BLaER1 (cell line): ENCODE data around the gene RIMS3.

Experiments
- H3K27ac ChIP-seq: shearing (Covaris generic); formaldehyde crosslinking; 2 replicates; pipeline ENCODE4 v1.8.1; 2022
- H3K27me3 ChIP-seq: shearing (Covaris generic); formaldehyde crosslinking; 2 replicates; pipeline ENCODE4 v1.8.1; 2022
- H3K36me3 ChIP-seq: shearing (Covaris generic); formaldehyde crosslinking; 2 replicates; pipeline ENCODE4 v1.8.1; 2022
- H3K4me1 ChIP-seq: shearing (Covaris generic); formaldehyde crosslinking; 2 replicates; pipeline ENCODE4 v1.8.1; 2022
- H3K4me2 ChIP-seq: shearing (Covaris generic); formaldehyde crosslinking; 2 replicates; pipeline ENCODE4 v1.8.1; 2022
- H3K4me3 ChIP-seq: shearing (Covaris generic); formaldehyde crosslinking; 2 replicates; pipeline ENCODE4 v1.8.1; 2022
- H3K9ac ChIP-seq: shearing (Covaris generic); formaldehyde crosslinking; 2 replicates; pipeline ENCODE4 v1.8.1; 2022
- H3K9me3 ChIP-seq: shearing (Covaris generic); formaldehyde crosslinking; 2 replicates; pipeline ENCODE4 v1.8.1; 2022
- H4K20me1 ChIP-seq: shearing (Covaris generic); formaldehyde crosslinking; 2 replicates; pipeline ENCODE4 v1.8.1; 2022
- Cebpa-rat ChIP-seq: shearing (Covaris generic); IDR thresholded peaks from 2 replicates; pipeline ENCODE4 v1.8.1; 2022

RIMS3 gene

DNA sequence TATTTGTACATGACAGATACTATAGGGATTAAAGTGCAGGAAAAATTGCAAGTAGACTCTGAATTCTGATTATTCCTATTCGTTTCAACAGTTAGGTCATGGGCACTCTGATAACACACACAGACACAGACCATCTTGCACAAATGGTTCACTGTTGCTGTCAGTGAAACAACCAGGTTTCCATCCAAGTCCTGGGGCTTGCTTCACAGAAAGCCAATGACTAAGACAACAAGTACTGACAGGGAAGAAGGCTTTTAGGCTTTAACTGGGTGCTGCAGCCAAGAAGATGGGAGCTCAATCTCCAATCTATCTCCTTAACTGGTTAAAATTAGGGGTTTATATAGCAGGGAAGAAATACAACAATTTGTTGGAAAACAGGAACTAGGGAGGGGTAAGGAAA is 57.6 kb downstream of the RIMS3 start:
- Histone ChIP-seq H3K4me1 (peaks cover 6% of the 10 kb centered on the region), H3K27ac (no peak overlapping the region), H4K20me1 (no peaks in the 10 kb centered on the region), H3K27me3 (no peaks in the 10 kb centered on the region), H3K4me3 (no peak overlapping the region), H3K9ac (no peak overlapping the region), H3K9me3 (peaks cover 12% of the 10 kb centered on the region), H3K36me3 (no peaks in the 10 kb centered on the region), H3K4me2 (no peak overlapping the region)
- no peak for TF ChIP-seq Cebpa-rat

- H3K4me3 ChIP-seq = no peak overlapping the region
- no peak overlapping the region for H3K27ac ChIP-seq
- H3K4me1 ChIP-seq = no peaks in the 10 kb centered on the region
- no peak overlapping the region for H3K4me2 ChIP-seq
- H3K9me3 ChIP-seq = peaks cover 12% of the 10 kb centered on the region
- H3K27me3 ChIP-seq = no peaks in the 10 kb centered on the region
- H3K9ac ChIP-seq = no peak overlapping the region
- no peaks in the 10 kb centered on the region for H3K36me3 ChIP-seq
- H4K20me1 ChIP-seq = no peaks in the 10 kb centered on the region
- no peak for TF ChIP-seq Cebpa-rat
Measured at GRCh38 chr1:40606978-40607377, 58.5 kb downstream of the RIMS3 start.

- no peaks in the 10 kb centered on the region for H3K27me3 ChIP-seq
- no peak overlapping the region for H3K4me2 ChIP-seq
- no peaks in the 10 kb centered on the region for H3K36me3 ChIP-seq
- no peak overlapping the region for H3K4me3 ChIP-seq
- no peak overlapping the region for H3K9ac ChIP-seq
- no peaks in the 10 kb centered on the region for H3K4me1 ChIP-seq
- H4K20me1 ChIP-seq = no peaks in the 10 kb centered on the region
- peaks cover 12% of the 10 kb centered on the region for H3K9me3 ChIP-seq
- TF ChIP-seq Cebpa-rat = 0 out of 2 replicates have a peak, but pooled peaks have one; percentile 18
- H3K27ac ChIP-seq = no peak overlapping the region
Measured at GRCh38 chr1:40606194-40606593, 59.3 kb downstream of the RIMS3 start.

DNA sequence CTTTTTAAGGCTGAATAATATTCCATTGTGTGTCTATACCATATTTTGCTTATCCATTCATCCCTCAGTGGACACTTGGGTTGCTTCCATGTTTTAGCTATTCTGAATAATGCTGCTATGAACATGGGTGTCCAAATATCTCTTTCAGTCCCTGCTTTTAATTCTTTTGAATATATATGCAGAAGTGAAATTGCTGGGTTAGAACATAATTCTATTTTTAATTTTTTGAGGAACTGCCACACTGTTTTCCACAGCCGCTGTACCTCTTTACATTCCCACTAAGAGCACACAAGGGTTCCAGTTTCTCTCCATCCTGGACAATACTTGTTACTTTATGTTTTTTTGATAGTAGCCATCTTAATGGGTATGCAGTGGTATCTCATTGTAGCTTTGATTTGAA is 65.6 kb downstream of the RIMS3 start:
- no peak for TF ChIP-seq Cebpa-rat
- no peak overlapping the region for H3K4me3 ChIP-seq
- H4K20me1 ChIP-seq = no peaks in the 10 kb centered on the region
- H3K27ac ChIP-seq = no peak overlapping the region
- no peaks in the 10 kb centered on the region for H3K36me3 ChIP-seq
- no peaks in the 10 kb centered on the region for H3K27me3 ChIP-seq
- H3K9ac ChIP-seq = no peak overlapping the region
- no peaks in the 10 kb centered on the region for H3K9me3 ChIP-seq
- no peak overlapping the region for H3K4me2 ChIP-seq
- H3K4me1 ChIP-seq = no peaks in the 10 kb centered on the region

DNA sequence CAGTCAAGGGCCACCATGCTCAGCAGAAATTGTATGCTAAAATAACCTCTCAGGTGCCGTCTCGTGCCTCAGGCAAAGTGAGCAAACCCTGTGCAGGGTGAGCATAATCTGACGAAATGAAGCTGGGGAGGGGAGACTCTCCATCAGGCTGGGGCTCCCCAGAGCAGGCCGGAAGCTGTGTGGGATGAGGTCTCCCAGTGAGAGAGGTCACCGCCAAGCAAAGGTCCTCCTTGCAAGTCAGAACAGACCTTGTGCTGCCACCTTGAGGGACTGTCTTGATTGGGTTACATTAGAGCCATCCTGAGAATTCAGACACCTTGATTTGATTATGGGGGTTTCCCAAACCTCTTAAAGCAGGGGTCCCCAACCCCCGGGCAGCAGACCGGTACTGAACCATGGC is 69.9 kb downstream of the RIMS3 start:
- Histone ChIP-seq H3K27me3 (no peaks in the 10 kb centered on the region), H3K4me1 (peaks cover 4% of the 10 kb centered on the region), H4K20me1 (no peaks in the 10 kb centered on the region), H3K27ac (no peak overlapping the region), H3K36me3 (no peaks in the 10 kb centered on the region), H3K4me2 (no peak overlapping the region), H3K9ac (no peak overlapping the region), H3K9me3 (no peaks in the 10 kb centered on the region), H3K4me3 (no peak overlapping the region)
- no peak for TF ChIP-seq Cebpa-rat

GRCh38 chr1:40594187-40594531 is 71.3 kb downstream of the RIMS3 start:
- H3K4me3 ChIP-seq = no peak overlapping the region
- no peaks in the 10 kb centered on the region for H3K9me3 ChIP-seq
- H3K36me3 ChIP-seq = no peaks in the 10 kb centered on the region
- H3K27ac ChIP-seq = no peak overlapping the region
- peaks cover 8% of the 10 kb centered on the region for H3K4me1 ChIP-seq
- TF ChIP-seq Cebpa-rat = no peak
- no peaks in the 10 kb centered on the region for H4K20me1 ChIP-seq
- no peaks in the 10 kb centered on the region for H3K27me3 ChIP-seq
- H3K4me2 ChIP-seq = no peak overlapping the region
- H3K9ac ChIP-seq = no peak overlapping the region

DNA sequence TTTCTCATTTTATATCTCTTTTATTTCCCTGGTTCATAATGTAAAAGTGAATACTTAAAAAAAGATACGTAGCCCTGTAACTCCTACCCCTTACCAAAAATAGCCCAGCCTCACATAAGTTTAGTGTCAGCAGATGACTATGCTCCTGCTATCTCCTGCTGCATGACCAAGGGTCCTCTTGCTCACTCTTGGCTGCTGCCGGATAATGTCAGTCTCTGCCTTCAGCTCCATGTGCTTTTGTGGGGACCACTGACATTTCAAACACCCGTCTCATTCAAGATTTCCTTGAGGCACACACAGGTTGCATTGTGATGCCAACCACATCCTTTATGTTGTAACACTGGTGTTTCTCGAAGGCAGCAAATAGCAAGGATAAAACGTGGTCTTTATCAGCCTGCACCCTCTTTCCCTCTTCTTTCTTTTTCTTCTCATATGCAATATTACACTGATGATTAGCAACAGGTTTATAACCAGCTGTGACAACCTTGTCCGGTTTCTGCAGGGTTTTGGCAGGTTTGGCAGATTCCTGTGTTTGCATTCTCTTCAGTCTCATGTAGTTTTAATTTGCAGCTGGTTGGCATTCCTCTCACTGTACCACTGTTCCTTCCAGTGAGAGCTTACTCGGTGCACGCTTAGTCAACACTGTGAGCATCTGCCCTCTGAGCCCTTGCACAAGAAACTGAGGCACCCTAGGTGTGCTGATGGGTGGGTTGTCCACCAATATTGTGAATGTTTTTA is 71.9 kb downstream of the RIMS3 start:
- Histone ChIP-seq H3K27ac (no peak overlapping the region), H3K9ac (no peak overlapping the region), H3K9me3 (no peaks in the 10 kb centered on the region), H3K4me2 (no peak overlapping the region), H3K4me3 (no peak overlapping the region), H3K4me1 (peaks cover 8% of the 10 kb centered on the region), H4K20me1 (no peaks in the 10 kb centered on the region), H3K27me3 (no peaks in the 10 kb centered on the region), H3K36me3 (no peaks in the 10 kb centered on the region)
- TF ChIP-seq Cebpa-rat = no peak

GRCh38 chr1:40592107-40592803 is 73.2 kb downstream of the RIMS3 start:
- Histone ChIP-seq H3K27me3 (no peaks in the 10 kb centered on the region), H3K9me3 (no peaks in the 10 kb centered on the region), H3K27ac (no peak overlapping the region), H3K4me2 (no peak overlapping the region), H3K9ac (no peak overlapping the region), H3K36me3 (no peaks in the 10 kb centered on the region), H4K20me1 (no peaks in the 10 kb centered on the region), H3K4me1 (peaks cover 8% of the 10 kb centered on the region), H3K4me3 (no peak overlapping the region)
- TF ChIP-seq Cebpa-rat = no peak

DNA sequence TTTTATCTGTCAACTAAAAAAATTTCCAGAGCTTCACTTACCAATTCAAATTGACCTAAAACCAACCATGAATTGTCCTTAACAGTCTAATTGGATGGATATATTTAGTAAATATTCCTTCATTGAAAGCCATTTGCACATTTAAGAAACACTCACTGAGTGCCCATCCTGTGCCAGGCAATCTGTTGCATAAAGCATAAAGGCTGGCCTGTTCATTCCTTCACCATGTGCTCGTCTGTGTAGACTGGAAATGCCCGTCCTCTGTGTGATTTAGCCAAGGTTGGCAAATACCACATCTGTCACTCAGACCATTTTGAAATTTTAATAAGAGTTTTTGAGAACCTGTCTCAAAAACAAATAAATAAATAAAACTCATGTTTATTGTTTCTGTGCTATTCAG is 76.9 kb downstream of the RIMS3 start:
- Histone ChIP-seq H4K20me1 (no peaks in the 10 kb centered on the region), H3K9me3 (no peaks in the 10 kb centered on the region)

GRCh38 chr1:40583980-40584379 is 81.5 kb downstream of the RIMS3 start:
- TF ChIP-seq Cebpa-rat = no peak
- H3K36me3 ChIP-seq = no peaks in the 10 kb centered on the region
- no peak overlapping the region for H3K4me3 ChIP-seq
- H3K27ac ChIP-seq = no peak overlapping the region
- no peaks in the 10 kb centered on the region for H4K20me1 ChIP-seq
- H3K27me3 ChIP-seq = no peaks in the 10 kb centered on the region
- no peaks in the 10 kb centered on the region for H3K9me3 ChIP-seq
- no peak overlapping the region for H3K4me2 ChIP-seq
- H3K4me1 ChIP-seq = no peaks in the 10 kb centered on the region
- H3K9ac ChIP-seq = no peak overlapping the region

More for the DNA sequence above, 76.9 kb downstream of the RIMS3 start:
- no peak overlapping the region for H3K4me2 ChIP-seq
- no peak for TF ChIP-seq Cebpa-rat
- no peak overlapping the region for H3K4me3 ChIP-seq
- H3K36me3 ChIP-seq = no peaks in the 10 kb centered on the region
- no peak overlapping the region for H3K9ac ChIP-seq
- no peak overlapping the region for H3K27ac ChIP-seq
- no peaks in the 10 kb centered on the region for H3K27me3 ChIP-seq
- peaks cover 8% of the 10 kb centered on the region for H3K4me1 ChIP-seq
